DMS153 treated with DMSO at 0.1 percent for 48 hours (cell line): ENCODE data around the gene TLR9.

Experiments used
- DNase-seq: peaks from one replicate; lab custom pipeline; 2025; ENCODE audit not compliant: unreplicated experiment; lab: John Stamatoyannopoulos, UW

The TLR9 gene

DNA sequence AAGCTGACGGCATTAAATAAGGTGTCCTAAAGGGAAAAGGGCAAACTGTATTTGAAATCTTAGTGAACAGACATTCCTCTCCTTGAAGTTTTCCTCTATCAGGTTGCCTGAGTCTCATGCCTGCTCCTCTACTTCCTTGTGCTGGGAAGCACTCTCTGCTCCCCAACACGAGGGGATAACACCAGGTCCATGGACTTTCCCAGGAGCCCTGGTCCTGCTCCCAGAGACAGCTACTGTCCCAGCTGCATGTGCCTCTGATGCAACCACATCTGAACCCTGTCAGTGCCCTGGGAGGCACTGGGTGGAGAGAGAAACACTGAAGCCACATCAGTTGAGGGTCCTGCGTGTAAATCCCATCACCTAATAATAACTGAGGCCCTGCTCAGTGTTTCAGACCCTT, 7.4 kb downstream of the TLR9 start:
- no peak for DNase-seq

DNA sequence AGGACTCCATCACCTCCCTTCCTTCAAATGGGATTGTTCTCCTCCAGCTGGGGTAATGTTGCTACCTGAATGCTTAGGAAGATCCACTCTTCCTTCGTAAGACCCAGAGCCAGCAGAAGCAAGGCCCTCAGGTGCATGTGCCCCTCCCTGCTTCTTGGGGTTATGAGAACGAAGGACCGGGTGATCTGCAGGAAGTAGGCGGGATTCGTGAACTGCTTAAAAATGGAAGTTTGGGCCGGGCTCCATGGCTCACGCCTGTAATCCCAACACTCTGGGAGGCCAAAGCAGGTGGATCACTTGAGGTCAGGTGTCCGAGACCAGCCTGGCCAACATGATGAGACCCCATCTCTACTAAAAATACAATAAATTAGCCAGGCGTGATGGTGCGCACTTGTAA, 8.0 kb downstream of the TLR9 start:
- no peak for DNase-seq

GRCh38 chr3:52216585-52217408, 8.6 kb downstream of the TLR9 start:
- DNase-seq, result no peak

DNA sequence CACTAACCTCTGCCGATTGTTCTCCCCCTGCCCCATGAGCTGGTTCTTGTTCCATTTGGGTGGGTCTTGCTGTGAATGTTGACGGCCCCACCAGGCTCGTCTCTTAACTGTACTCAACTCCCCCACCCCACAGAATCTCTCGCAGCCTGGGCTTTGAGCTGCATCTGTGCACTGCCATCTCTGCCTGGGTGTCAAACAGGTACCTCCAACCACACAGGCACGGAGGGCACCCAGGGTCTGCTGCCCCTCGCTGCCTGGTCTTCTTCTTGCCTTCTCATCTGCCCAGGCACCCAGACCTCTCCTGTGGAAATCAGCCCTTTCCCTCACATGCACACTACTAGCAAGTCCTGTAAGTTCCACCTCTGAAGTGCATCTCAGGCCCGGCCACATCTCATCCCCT, 10.1 kb downstream of the TLR9 start:
- no peak for DNase-seq

GRCh38 chr3:52213901-52214300, 11.5 kb downstream of the TLR9 start:
- no peak for DNase-seq

DNA sequence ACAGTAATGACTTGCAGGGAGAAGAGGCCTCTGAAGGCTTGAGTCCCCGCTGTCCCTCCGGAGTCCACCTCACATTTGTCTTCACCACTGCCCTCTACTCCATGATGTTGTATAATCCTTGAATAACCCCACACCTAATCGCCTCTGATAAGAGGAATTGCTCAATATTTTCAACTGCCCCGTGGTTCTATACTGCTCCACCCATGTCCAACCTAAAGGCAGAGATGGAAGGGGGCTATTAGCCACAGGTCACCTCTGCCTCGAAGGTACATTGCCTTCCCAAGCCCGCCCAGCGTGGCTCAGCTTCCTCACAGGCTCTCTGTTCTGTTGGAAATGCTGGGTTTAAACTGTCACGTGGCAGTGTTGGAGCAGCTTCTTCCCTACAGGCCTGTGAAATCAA, 12.4 kb downstream of the TLR9 start:
- DNase-seq, result no peak

GRCh38 chr3:52211268-52211891, 14.1 kb downstream of the TLR9 start:
- no peak for DNase-seq

DNA sequence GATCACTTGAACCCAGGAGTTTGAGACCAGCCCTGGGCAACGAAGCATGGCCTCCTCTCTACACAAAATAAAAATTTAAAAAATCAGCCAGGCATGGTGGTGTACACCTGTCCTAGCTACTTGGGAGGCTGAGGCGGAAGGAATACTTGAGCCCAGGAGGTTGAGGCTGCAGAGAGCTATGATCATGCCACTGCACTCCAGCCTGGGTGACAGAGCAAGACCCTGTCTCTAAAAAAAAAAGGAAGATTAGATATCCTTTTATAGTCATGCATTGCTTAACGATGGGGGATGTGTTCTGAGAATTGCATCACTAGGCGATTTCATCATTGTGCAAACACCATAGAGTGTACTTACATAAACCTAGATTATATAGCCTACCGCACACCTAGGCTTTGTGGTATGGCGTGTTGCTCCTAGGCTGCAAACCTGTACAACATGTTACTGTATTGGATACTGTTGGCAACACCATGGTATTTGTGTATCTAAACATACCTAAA, 14.8 kb downstream of the TLR9 start:
- DNase-seq, result no peak

- no peak for DNase-seq
These were observed 15.4 kb downstream of the TLR9 start for GRCh38 chr3:52210037-52210436.

DNA sequence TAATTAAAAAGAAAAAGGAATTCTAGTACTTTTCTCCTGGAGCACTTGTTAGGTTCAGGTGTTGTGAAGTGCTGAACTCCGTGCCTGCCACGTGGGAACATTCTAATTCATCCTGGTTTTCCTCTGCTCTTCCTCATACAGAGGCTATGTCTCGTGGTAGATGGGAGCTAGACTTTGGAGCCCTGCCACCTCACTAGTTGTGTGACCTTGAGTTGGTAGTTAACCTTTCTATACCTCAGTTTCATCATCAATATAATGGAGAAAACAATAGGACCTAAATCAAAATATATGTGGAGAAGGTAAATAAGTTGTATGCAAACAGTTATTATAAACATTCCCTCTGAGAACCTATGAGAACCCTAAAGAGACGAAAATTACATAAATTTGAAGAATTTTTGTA, 16.9 kb downstream of the TLR9 start:
- no peak for DNase-seq

GRCh38 chr3:52205727-52206372, 19.6 kb downstream of the TLR9 start:
- DNase-seq, result no peak

DNA sequence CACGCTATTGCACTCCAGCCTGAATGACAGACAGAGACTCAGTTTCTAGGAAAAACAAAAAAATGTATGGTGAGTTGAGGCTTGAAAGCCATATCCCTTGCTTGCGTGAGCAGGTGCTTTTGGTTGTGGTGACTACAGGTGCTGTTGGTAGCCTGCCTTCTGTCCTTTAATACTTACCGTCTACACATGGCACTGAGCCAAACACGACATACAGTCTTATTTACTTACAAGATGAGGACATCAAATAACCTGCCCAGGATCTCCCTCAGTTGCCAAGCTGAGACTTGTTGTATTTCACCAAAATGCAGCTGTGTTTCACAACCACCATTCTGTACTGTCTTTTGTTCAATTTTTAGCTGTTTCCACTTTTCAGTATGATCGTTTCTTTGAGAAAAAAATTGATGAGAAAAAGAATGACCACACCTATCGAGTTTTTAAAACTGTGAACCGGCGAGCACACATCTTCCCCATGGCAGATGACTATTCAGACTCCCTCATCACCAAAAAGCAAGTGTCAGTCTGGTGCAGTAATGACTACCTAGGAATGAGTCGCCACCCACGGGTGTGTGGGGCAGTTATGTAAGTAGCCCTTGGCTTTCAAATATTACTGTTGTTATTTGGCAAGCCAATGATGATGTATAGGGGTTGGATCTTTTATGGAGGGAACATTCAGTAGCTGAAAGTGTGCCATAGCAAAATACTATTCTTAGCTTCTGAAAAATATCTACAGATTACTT, 20.9 kb downstream of the TLR9 start:
- DNase-seq, result peak; percentile 53

DNA sequence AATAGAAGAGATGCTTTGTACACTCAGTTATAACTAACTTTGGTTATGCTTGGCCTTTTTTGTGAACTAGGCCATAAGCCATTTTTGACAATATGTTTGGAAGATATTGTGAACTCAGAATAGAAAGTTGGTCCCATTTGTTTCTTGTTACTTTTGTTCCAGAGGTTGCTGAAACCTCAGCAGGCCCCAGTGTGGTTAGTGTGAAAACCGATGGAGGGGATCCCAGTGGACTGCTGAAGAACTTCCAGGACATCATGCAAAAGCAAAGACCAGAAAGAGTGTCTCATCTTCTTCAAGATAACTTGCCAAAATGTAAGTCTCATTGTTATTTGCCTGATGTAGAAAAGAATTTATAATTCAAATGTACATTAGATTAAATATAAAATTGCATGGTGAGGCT, 21.7 kb downstream of the TLR9 start:
- no peak for DNase-seq

DNA sequence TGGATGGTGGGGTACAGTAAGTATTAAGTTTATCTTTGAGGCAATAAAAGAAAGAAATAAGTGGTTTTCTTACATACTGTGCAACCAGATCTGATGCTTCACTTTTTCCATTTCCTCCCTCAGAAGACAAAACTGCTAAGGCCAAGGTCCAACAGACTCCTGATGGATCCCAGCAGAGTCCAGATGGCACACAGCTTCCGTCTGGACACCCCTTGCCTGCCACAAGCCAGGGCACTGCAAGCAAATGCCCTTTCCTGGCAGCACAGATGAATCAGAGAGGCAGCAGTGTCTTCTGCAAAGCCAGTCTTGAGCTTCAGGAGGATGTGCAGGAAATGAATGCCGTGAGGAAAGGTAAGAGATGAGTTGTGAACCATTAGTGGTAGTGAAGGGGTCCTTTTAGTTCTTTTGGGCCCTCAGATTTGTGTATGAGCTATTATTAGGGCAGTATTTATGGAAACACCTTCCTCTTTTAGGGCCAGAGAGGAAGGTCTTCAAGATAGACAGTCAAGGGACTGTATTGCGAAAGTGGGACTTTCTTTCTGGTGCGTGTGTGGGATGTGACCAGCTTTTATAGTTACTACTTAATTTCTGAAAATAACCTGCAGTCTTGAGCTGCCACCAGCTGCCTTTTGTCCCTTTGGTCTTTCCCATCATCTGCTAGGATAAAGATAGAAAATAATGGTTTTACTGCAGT, 22.9 kb downstream of the TLR9 start:
- DNase-seq, result no peak

GRCh38 chr3:52200981-52201679, 24.3 kb downstream of the TLR9 start:
- no peak for DNase-seq

DNA sequence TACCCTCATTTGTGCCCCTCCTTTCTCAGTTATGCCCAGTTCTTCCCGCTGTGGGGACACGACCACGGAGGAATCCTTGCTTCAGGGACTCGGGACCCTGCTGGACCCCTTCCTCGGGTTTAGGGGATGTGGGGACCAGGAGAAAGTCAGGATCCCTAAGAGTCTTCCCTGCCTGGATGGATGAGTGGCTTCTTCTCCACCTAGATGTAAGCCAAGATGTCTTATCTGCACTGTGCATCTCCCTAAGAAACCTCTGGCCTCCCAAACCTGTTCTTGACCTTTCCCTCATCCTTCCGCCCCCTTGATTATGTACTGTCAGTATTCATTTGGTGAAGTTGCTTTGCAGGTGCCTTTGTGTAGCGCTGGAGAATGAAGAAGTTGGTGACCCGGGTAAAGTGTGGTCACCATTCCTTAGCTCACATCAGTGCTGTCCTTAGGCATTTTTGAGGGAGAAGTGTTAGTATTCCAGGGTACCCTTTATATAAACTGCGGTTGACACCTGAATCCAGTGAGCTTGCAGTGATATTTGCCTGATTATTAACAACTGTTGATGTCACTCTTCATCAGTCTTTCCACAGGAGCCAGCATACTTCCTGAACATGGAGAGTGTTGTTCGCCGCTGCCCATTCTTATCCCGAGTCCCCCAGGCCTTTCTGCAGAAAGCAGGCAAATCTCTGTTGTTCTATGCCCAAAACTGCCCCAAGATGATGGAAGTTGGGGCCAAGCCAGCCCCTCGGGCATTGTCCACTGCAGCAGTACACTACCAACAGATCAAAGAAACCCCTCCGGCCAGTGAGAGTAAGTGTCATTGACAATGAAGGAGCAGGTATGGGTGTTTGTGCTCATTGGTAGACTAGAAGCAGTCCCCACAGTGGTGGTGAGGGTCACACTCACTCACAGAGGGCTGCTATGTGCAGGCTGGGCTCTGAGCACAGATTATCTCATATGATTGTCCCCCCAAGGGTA, 26.5 kb downstream of the TLR9 start:
- DNase-seq, result no peak

DNA sequence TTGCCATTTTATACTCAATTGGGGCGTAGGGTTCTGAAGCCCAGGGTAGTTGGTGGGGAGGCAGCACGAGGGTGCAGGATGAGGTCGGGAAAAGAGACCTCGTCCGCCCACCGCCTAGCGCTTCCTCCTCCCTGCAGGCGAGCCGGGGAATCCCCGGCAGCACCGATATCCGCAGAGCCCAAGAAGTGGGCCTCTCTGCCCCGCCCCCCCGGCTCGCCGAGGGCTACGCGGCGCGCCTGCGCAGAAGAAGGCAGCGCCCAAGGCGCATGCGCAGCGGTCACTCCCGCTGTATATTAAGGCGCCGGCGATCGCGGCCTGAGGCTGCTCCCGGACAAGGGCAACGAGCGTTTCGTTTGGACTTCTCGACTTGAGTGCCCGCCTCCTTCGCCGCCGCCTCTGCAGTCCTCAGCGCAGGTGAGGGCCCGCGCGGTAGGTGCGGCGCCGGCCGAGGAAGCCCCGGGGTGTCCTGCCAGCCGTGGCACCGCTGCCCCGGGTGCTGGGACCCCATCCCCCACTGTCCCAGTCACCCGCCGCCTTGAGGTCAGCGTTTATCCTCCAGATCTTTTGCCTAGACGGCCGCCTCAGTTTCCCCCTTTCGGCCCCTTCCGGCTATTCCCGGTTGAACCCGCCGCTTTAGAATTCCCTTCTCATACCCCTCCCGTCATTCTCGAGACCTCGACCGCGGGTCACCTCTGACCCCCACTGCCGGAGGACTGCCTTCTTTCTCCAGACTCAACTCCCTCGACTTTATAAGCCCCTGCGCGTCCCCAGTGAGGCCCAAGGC, 27.4 kb downstream of the TLR9 start, which contains the start of gene ALAS1:
ALAS1 (plus strand) TSS at position 319 of the 784 bp plus-strand sequence. CDS start 1,082 bp downstream, outside the sequence.
- DNase-seq, result peak; percentile 51

DNA sequence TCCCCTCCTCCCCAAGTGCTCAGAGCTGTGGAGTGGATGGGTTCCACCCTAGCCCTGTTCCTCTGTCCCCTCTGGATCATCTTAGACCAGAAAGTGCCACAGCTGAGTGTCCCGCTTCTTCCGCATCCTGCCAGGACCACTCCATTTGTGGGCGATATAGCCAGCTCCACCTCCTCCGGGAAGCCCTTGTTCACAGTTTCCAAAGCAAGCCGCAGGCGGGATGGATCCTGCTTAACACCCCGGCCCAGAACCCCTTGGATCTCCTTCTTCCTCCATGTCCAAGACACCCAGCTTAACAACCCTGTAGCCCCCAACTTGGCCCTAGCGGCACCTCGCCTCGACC, 28.0 kb downstream of the TLR9 start:
- DNase-seq, result no peak
